GM12875 (cell line): Measurements from ENCODE around the gene TXNDC5.
"Not testable (repeated sequence)": the region's sequence is repeated elsewhere in the genome, so short reads cannot be mapped to it uniquely, and the experiment has no call there.

ENCODE experiments used
- H3K4me3 ChIP-seq: one replicate; pipeline ENCODE4 v1.5.1; 2011; ENCODE audit warnings: low read depth, low read length, control low read depth
- CTCF ChIP-seq: IDR thresholded peaks from 2 replicates; pipeline ENCODE4 v1.5.1; 2011; ENCODE audit warnings: low read depth, mild to moderate bottlenecking, control low read depth, inconsistent platforms, low read length, moderate library complexity, borderline replicate concordance; ENCODE audit not compliant: insufficient read depth

Gene TXNDC5

GRCh38 chr6:7897461-7898192 is 13.0 kb downstream of the TXNDC5 start:
- H3K4me3 ChIP-seq, result no peak overlapping the region
- TF ChIP-seq CTCF, result no peak

GRCh38 chr6:7896465-7896987 is 14.1 kb downstream of the TXNDC5 start:
- no peak overlapping the region for H3K4me3 ChIP-seq
- no peak for TF ChIP-seq CTCF

- TF ChIP-seq CTCF, result no peak
- H3K4me3 ChIP-seq, result no peak overlapping the region
Measured at GRCh38 chr6:7895125-7895423, 15.5 kb downstream of the TXNDC5 start.

- no peak for TF ChIP-seq CTCF
- no peak overlapping the region for H3K4me3 ChIP-seq
Measured at GRCh38 chr6:7894262-7895124, 16.1 kb downstream of the TXNDC5 start.

- no peak overlapping the region for H3K4me3 ChIP-seq
Measured at GRCh38 chr6:7893342-7893741, 17.2 kb downstream of the TXNDC5 start.

GRCh38 chr6:7892367-7892766 is 18.2 kb downstream of the TXNDC5 start:
- H3K4me3 ChIP-seq, result not testable (repeated sequence)

More at GRCh38 chr6:7893342-7893741, 17.2 kb downstream of the TXNDC5 start:
- no peak for TF ChIP-seq CTCF

- TF ChIP-seq CTCF, result no peak
- H3K4me3 ChIP-seq, result no peak overlapping the region
Measured at GRCh38 chr6:7891078-7891872, 19.3 kb downstream of the TXNDC5 start.
